Spleen (tissue), 11 donors: ENCODE measurements around the gene MPZ. TPM values are rescaled to one million over a fixed set of nuclear protein-coding genes. Genes with fewer than 3 reads are reported as not detected.

Source experiments
- DNase-seq: peaks from one replicate; pipeline ENCODE4 v3.0.0-alpha.2; 2020
- H3K27ac ChIP-seq, 8 donors: fragments of 200-600 bp; sonication (generic) in 7 of 8; 1 replicate in 4 of 8; 2 replicates in 4 of 8; pipeline versions ENCODE4 v1.5.0 to v1.8.0; 2016 to 2021; ENCODE audit warnings: inconsistent platforms in 4 of 8, mild to moderate bottlenecking in 4 of 8, moderate library complexity in 1 of 8
- H3K27me3 ChIP-seq, 7 donors: fragments of 200-600 bp; sonication (generic) in 6 of 7; replicated peaks in 1 of 7; 1 replicate in 4 of 7; 2 replicates in 3 of 7; pipeline versions ENCODE4 v1.5.0 to v1.8.0; 2016 to 2021; ENCODE audit warnings: inconsistent platforms in 3 of 7, mild to moderate bottlenecking in 1 of 7
- H3K36me3 ChIP-seq, 6 donors: fragments of 200-600 bp; sonication (generic) in 5 of 6; 1 replicate in 4 of 6; 2 replicates in 2 of 6; pipeline versions ENCODE4 v1.5.0 to v1.8.0; 2016 to 2021; ENCODE audit warnings: inconsistent platforms in 2 of 6
- H3K4me1 ChIP-seq, 6 donors: fragments of 200-600 bp; sonication (generic) in 5 of 6; 1 replicate in 3 of 6; 2 replicates in 3 of 6; pipeline versions ENCODE4 v1.5.0 to v1.8.0; 2016 to 2021; ENCODE audit warnings: inconsistent platforms in 3 of 6
- H3K4me3 ChIP-seq, 8 donors: fragments of 200-600 bp; sonication (generic) in 7 of 8; 1 replicate in 4 of 8; 2 replicates in 4 of 8; pipeline versions ENCODE4 v1.5.0 to v1.8.0; 2016 to 2021; ENCODE audit warnings: inconsistent platforms in 4 of 8, mild to moderate bottlenecking in 4 of 8, moderate library complexity in 2 of 8
- H3K9me3 ChIP-seq, 8 donors: fragments of 200-600 bp; sonication (generic) in 7 of 8; 1 replicate in 4 of 8; 2 replicates in 4 of 8; pipeline versions ENCODE4 v1.5.0 to v1.8.0; 2016 to 2021; ENCODE audit warnings: inconsistent platforms in 4 of 8
- CTCF ChIP-seq, 11 experiments: fragments of 200-600 bp in 7 of 11; fragments of 450-650 bp in 4 of 11; sonication (generic) in 4 of 11; IDR thresholded peaks in 8 of 11; conservative IDR thresholded peaks in 3 of 11; 1 replicate in 7 of 11; 2 replicates in 4 of 11; pipeline versions ENCODE4 v1.4.0 to v1.8.0; 2016 to 2021; ENCODE audit warnings: antibody characterized with exemption in 11 of 11, inconsistent platforms in 4 of 11, mild to moderate bottlenecking in 1 of 11
- POLR2A ChIP-seq, 3 donors: fragments of 450-650 bp; IDR thresholded peaks; one replicate each; pipeline ENCODE4 v1.5.1; 2017; ENCODE audit warnings: antibody characterized with exemption in 3 of 3, mild to moderate bottlenecking in 1 of 3
- POLR2AphosphoS5 ChIP-seq, 3 donors: sonication (generic); formaldehyde crosslinking; IDR thresholded peaks; one replicate each; pipeline ENCODE4 v1.5.1; 2017; ENCODE audit warnings: antibody characterized with exemption in 3 of 3
- WGBS, 5 donors: extraction: QIAGEN DNeasy Blood & Tissue Kit in 3 of 5; methylation state at CpG; one replicate each; pipeline versions ENCODE4 v1.1.5 to v1.1.7; 2013 to 2018; 5-methylcytosine and 5-hydroxymethylcytosine counted together
- intact Hi-C: fragments of 100-400 bp; cut with DNase I; formaldehyde crosslinking; loops from one replicate; pipeline ENCODE4 v1.15.0; 2023; ENCODE audit warnings: low total_unique reads
- polyA plus RNA-seq, 3 donors: library from polyadenylated mRNA; stranded (reverse); fragments of 200-250 nt; gene quantifications; one replicate each; pipeline ENCODE4 v1.2.1, GENCODE V29; 2013
- total RNA-seq, 7 donors: library from RNA; depleted of rRNA in 3 of 7; stranded (reverse); fragments of >200 nt in 3 of 7; fragmentation: NEBNext Ultra II Directional in 4 of 7; extraction: Animal tissue kit (Norgen Biotek cat#: 25700) in 4 of 7; gene quantifications; one replicate each; pipeline versions ENCODE4 v1.1.0 to v1.2.1, GENCODE V29; 2016 to 2021
- donor health status: healthy with polysubstance abuse.
- donor health status: DM: no; HTN: no; CAD: no; lungs with moderate emphysema.
- donor health status: DM: no; HTN: no; CAD: no.
- donor health status: Bipolar disorder and iron deficiency.
- donor health status: healthy.
- donor health status: DM: no; HTN: no; CAD: no.
- donor health status: DM: yes; HTN: yes; CAD: no.

Gene MPZ
- total and polyA plus RNA-seq, 10 donors = 1.5 to 11.9 (median 6.9) TPM

- no peaks in the 10 kb centered on the region for H3K4me1 ChIP-seq
- intact Hi-C loops = no loop called here
- no peak for TF ChIP-seq CTCF (IDR thresholded peaks at IDR 0.05 in 8 of 11, conservative IDR thresholded peaks at IDR 0.05 in 3 of 11)
- no peak overlapping the region for H3K27ac ChIP-seq
- WGBS, 5 donors = 82 to 100% (median 94%) methylated on average over 1 of the region's 1 CpG
- no peak for DNase-seq
- no peaks in the 10 kb centered on the region for H3K36me3 ChIP-seq
- no peaks in the 10 kb centered on the region for H3K27me3 ChIP-seq
- H3K9me3 ChIP-seq = no peaks in the 10 kb centered on the region
- H3K4me3 ChIP-seq = no peak overlapping the region
Observed at GRCh38 chr1:161290779-161291178, 19.0 kb downstream of the MPZ start.

- H3K27me3 ChIP-seq = no peaks in the 10 kb centered on the region
- TF ChIP-seq POLR2AphosphoS5 (IDR thresholded peaks at IDR 0.05) = no peak
- TF ChIP-seq POLR2A (IDR thresholded peaks at IDR 0.05) = no peak
- TF ChIP-seq CTCF (IDR thresholded peaks at IDR 0.05 in 8 of 11, conservative IDR thresholded peaks at IDR 0.05 in 3 of 11) = no peak
- no peak overlapping the region for H3K27ac ChIP-seq
- H3K4me3 ChIP-seq = no peak overlapping the region
- intact Hi-C loops = no loop called here
- WGBS, 5 donors = 88 to 96% (median 94%) methylated on average over 3 of the region's 3 CpGs
- DNase-seq = no peak
- no peaks in the 10 kb centered on the region for H3K36me3 ChIP-seq
- peaks cover 0 to 5% (median 0%) of the 10 kb centered on the region in 6 donors for H3K4me1 ChIP-seq
- no peaks in the 10 kb centered on the region for H3K9me3 ChIP-seq
Observed at GRCh38 chr1:161287482-161288054, 22.2 kb downstream of the MPZ start.

- H3K4me1 ChIP-seq = peaks cover 0 to 6% (median 0%) of the 10 kb centered on the region in 6 donors
- H3K9me3 ChIP-seq = no peaks in the 10 kb centered on the region
- H3K27ac ChIP-seq = no peak overlapping the region
- H3K4me3 ChIP-seq = no peak overlapping the region
- DNase-seq = no peak
- no peak for TF ChIP-seq CTCF (IDR thresholded peaks at IDR 0.05 in 8 of 11, conservative IDR thresholded peaks at IDR 0.05 in 3 of 11)
- no peak for TF ChIP-seq POLR2A (IDR thresholded peaks at IDR 0.05)
- no peak for TF ChIP-seq POLR2AphosphoS5 (IDR thresholded peaks at IDR 0.05)
- 79 to 89% (median 83%) methylated on average over 5 of the region's 5 CpGs for whole genome bisulfite sequencing, 5 donors
- H3K27me3 ChIP-seq = no peaks in the 10 kb centered on the region
- intact Hi-C loops = no loop called here
- H3K36me3 ChIP-seq = no peaks in the 10 kb centered on the region
Observed at GRCh38 chr1:161285521-161285920, 24.2 kb downstream of the MPZ start.

- no peaks in the 10 kb centered on the region for H3K36me3 ChIP-seq
- H3K9me3 ChIP-seq = no peaks in the 10 kb centered on the region
- WGBS, 5 donors = 90 to 100% (median 97%) methylated on average over 2 of the region's 2 CpGs
- no peak for TF ChIP-seq POLR2A (IDR thresholded peaks at IDR 0.05)
- TF ChIP-seq CTCF (IDR thresholded peaks at IDR 0.05 in 8 of 11, conservative IDR thresholded peaks at IDR 0.05 in 3 of 11) = no peak
- no peak for TF ChIP-seq POLR2AphosphoS5 (IDR thresholded peaks at IDR 0.05)
- no peaks in the 10 kb centered on the region for H3K27me3 ChIP-seq
- intact Hi-C loops = no loop called here
- H3K4me1 ChIP-seq = peaks cover 0 to 6% (median 0%) of the 10 kb centered on the region in 6 donors
- no peak for DNase-seq
- no peak overlapping the region for H3K27ac ChIP-seq
- no peak overlapping the region for H3K4me3 ChIP-seq
Observed at GRCh38 chr1:161285113-161285512, 24.7 kb downstream of the MPZ start.
